ENCODE measurements around the gene BMPR1A. TPM values are rescaled to one million over a fixed set of nuclear protein-coding genes. Genes with fewer than 3 reads are reported as not detected.

The BMPR1A gene
- total RNA-seq, 1 experiment from 2014 or later = 26.0 TPM

DNA sequence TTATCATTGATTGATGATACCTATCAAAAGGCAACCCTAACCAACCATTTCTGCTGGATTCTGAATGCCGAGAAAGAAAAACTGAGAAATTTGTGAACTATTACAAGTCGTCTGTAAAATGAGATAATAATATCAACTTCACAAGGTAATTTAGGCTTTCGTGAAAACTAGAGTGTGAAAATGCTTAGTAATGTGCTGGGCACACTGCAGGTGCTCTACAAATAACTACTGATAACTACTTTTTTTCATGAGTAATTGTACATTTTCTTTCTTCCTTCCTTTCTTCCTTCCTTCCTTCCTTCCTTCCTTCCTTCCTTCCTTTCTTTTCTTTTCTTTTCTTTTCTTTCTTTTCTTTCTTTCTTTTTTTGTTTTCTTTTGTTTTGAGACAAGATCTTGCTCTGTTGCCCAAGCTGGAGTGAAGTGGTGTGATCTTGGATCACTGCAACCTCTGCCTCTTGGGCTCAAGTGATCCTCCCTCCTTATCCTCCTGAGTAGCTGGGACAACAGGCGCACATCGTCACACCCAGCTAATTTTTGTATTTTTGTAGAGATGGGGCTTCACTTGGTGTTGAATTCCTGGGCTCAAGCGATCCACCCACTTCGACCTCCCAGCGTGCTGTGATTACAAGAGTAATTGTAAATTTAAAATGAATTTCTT is 42.9 kb downstream of the BMPR1A start:
- no peak for DNase-seq (ENCODE audit: low read depth)

DNA sequence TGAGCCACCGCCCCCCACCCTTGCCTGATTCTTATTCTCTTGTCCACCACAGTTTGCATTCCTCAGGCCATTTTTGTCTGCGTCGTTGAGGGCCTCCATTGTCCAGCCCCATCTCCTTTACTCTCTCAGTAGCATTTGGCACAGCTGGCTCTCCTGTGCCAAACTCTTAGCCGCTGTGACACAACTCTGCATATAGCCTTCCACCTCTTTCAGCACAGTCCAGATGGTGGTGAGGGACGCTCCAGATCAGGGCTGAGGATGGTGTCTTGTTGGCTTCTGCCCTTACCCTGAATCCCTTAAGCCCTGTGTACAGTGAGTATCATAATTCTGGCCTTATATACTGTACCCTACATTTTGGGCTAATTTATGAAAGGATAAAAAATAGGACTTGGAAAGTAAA is 45.6 kb downstream of the BMPR1A start:
- no peak for DNase-seq (ENCODE audit: low read depth)

GRCh38 chr10:86802473-86803108 is 46.2 kb downstream of the BMPR1A start:
- DNase-seq (ENCODE audit: low read depth) = no peak

DNA sequence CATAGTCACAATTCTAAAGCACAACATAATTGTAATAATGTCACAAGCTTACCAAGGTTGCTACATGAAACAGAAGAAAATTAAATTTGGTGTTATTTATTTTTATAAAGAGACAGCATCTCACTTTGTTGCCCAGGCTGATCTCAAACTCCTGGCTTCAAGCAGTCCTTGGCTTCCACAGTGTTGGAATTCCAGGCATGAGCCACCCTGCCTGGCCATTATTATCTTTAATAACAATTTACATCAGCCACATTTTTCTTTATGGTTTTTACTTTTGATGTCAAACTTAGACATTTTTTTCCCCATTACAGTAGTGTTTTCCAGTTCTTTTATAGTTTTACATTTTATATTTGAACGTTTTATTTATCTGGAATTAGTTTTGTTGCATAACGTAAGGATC is 46.7 kb downstream of the BMPR1A start:
- DNase-seq (ENCODE audit: low read depth) = no peak

DNA sequence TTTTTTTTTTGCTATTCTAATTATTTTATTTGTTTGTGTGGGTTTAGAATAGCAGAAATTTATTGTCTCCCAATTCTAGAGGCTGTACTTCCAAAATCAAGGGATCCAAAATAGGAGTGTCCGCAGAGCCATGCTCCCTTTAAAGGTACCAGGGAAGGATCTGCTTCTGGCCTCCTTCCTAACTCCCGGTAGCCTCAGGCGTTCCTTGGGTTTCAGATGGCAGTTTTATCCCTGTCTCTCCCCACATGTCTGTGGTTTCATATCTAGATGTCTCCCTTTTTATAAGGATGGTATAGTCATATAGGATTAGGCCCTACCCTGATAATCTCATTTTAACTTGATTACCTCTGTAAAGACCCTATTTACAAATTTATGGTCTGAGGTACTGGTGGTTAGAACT is 48.4 kb downstream of the BMPR1A start:
- no peak for DNase-seq (ENCODE audit: low read depth)

GRCh38 chr10:86813101-86813500 is 56.7 kb downstream of the BMPR1A start:
- no peak for DNase-seq (ENCODE audit: low read depth)

DNA sequence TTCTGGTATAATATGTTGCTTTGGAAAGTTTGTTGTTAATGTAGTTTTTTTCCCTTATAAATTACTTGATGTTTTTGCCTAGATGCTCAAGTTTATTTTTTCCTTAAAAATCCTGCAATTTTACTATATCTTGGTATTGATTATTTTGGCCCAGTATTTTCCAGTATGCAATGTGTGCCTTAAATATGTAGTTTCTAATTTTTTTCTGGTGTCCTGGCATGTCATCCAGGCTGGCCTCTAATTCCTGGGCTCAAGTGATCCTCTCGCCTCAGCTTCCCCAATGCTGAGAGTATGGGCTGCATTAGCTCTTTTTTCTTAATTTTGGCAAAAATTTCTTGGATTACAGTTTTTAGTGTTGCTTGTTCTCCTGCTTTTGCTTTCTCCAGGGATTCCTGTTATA is 57.6 kb downstream of the BMPR1A start:
- DNase-seq (ENCODE audit: low read depth) = no peak

- no peak for DNase-seq (ENCODE audit: low read depth)
Measured at GRCh38 chr10:86815035-86815617, 58.7 kb downstream of the BMPR1A start.

DNA sequence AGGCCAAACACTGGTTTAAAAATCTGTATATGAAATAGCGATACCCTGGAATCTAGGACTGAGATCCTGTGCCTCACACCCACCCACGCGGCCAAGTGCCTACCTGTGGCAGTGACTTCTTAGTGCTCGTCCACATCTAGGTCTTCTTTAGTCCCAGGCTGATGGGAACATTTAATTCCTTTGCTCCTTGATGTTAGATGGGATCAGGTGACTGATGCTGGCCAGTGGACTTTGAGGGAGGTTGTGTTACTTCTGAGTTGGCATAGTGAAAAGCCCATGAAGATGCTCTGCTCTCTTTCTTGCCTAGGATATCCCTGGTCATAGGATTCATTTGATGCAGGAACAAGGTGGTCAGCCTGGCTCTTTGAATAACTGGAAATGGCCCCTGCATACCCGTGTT is 59.2 kb downstream of the BMPR1A start:
- no peak for DNase-seq (ENCODE audit: low read depth)

DNA sequence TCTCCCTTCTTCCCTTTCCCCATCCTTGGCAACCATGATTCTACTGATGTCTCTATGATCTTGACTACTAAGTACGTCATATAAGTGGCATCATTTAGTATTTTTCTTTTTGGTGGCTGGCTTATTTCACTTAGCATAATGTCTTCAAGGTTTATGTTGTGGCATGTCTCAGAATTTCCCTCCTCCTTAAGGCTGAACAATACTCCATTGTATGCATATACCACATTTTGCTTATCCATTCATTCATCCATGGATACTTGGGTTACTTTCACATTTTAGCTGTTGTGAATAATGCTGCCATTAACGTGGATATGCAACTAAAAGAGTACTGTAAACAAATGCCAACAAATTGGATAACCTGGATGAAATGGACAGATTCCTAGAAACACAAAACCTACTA is 60.8 kb downstream of the BMPR1A start:
- no peak for DNase-seq (ENCODE audit: low read depth)

- DNase-seq (ENCODE audit: low read depth) = no peak
Measured at GRCh38 chr10:86819567-86819966, 63.1 kb downstream of the BMPR1A start.

GRCh38 chr10:86820509-86820908 is 64.1 kb downstream of the BMPR1A start:
- no peak for DNase-seq (ENCODE audit: low read depth)

GRCh38 chr10:86821388-86821999 is 65.1 kb downstream of the BMPR1A start:
- peak; percentile 20 for DNase-seq (ENCODE audit: low read depth)

DNA sequence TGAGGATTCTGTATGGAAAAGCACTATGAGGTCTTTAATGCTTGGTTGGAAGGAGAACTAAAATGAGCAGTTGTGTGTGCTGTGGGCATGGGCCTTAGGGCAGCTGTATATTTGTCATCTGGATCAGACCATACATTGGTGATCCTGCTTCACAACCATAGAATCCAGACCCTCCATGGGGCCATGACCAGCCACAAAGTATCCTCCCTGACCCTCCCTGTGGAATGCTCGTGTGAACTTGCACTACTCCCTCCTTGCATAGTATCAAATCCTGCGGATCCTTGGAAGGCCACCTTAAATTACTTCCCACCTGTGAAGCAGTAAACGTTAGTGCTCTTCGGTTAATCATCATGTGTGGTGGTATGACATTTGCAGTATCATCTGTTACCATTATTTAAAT is 67.1 kb downstream of the BMPR1A start:
- no peak for DNase-seq (ENCODE audit: low read depth)

- no peak for DNase-seq (ENCODE audit: low read depth)
Measured at GRCh38 chr10:86824151-86824550, 67.7 kb downstream of the BMPR1A start.

DNA sequence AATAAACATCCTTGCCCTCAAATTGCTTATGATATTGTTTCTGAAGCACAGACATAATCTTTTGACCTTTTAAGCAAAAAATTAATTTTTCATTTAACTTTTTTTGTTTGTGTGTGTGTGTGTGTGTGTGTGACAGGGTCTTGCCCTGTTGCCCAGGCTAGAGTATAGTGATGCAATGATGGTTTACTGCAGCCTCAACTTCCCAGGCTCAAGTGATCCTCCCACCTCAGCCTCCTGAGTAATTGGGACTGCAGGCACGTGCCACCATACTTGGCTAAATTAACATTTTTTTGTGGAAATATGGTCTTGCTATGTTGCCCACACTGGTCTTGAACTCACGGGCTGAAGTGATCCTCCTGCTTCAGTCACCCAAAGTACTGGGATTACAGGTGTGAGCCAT is 68.9 kb downstream of the BMPR1A start:
- DNase-seq (ENCODE audit: low read depth) = no peak

GRCh38 chr10:86827639-86828038 is 71.2 kb downstream of the BMPR1A start:
- no peak for DNase-seq (ENCODE audit: low read depth)

DNA sequence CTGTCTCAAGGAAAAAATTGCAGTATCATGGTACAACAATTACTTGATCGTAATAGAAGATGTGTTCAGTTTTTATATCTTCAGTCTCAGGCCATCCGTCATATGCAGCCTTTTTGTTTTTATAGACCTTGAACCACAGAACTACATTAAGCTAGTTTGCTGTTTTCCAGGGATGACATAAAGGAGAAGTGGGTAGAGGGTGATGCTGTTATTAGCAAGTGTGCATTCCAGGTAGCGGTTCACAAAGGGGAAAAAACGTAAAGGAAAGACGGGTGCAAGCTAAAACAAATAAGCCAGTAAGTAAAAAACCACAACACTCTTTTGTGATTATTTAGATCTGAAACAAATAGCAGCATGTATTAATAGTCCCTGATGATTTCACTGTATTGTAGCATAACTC is 71.7 kb downstream of the BMPR1A start:
- DNase-seq (ENCODE audit: low read depth) = no peak

DNA sequence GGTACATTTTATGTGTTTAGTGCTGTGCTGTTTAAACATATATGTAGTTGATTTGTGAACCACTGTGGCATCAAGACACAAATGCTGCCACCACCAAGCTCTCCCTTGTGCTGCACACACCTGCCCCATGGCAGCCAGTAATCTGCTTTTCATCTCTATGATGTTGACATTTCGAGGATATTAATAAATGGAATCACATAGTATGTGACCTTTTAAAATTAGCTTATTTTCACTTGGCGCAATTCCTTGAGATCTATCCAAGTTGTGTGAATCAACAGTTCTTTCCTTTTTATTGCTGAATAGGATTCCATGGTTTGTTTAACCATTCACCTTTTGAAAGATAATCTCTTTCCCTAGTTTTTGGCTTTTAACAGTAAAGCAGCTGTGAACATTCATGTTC is 73.1 kb downstream of the BMPR1A start:
- DNase-seq (ENCODE audit: low read depth) = no peak

DNA sequence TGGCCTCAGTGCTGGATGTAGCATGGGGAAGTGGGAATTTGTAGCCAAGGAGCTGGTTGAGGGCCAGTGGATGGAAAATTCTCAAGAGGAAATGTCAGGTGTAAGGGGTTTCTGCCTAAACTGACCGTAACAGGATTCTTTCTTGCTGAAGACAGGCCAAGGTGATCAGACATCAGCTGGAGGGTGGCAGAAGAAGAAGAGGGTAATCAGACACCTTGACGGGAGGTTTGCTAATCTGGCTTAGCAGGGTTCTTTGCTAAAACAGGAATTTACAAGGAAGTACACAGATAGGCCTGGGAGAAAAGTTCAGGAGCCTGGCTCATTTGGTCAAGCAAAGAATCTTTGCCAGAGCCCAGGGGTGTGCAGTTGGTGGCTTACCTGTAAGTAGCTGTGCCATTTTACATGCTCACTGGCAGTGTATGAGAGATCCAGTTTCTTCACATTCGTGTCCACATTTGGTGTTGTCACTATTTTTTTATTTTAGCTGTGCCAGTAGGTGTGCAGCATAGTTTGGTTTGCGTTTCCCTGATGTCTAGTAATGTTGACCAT is 73.7 kb downstream of the BMPR1A start:
- DNase-seq (ENCODE audit: low read depth) = no peak

- DNase-seq (ENCODE audit: low read depth) = no peak
Measured at GRCh38 chr10:86833969-86834368, 77.5 kb downstream of the BMPR1A start.

DNA sequence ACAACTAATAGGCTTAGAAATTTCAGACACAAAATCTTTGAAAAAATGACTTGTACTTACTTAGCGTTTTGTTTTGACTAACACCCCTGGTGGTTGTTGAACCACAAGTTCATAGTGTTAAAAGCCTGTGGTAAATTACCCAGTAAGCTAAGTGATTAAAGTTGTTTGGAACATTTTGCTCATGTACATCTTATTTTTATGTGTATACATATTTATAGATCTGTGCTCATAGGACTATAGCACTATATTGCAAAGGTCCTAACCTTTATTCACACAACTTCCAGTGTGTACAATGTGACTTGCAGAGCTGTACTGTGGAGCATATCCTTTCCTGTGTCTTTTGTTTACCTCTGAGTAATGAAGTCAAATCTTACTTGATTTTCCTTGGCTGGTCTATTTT is 79.6 kb downstream of the BMPR1A start:
- no peak for DNase-seq (ENCODE audit: low read depth)

Data from HT1080 (cell line).